ENCODE data around the gene SECISBP2L.

SECISBP2L gene

DNA sequence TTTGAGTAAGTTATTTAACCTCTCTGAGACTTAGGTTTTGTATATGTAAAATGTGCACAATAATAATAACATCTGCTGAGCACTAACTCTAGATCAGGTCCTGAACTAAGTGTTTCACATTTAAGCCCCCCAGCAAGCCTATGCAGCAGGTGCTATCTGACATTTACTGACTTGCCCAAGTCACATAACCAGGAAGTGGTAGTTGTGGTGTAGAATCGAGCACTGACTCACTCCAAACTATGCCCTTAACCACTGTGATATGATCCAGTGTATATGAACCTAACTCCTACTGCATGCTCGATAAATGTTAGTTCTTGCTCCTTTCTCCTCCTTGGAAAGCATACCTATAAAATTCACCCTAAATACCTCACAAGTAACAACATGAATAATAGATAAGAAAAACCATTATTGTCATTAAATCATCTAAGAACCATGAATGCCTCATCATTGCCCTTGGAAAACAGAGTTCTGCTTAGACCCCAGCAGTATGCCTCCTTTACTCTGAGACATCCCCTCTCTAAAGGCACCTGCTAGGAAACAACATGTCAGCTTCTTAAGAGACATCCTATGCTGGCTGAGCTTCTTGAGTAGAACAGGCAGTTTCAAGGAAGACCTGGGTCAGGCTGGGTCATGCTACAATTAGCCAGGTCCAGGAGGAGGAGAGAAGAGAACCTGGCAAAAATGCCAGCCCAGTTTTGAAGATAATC is 79.5 kb downstream of the SECISBP2L start:
- no peak for DNase-seq (ENCODE audit: low spot score)

DNA sequence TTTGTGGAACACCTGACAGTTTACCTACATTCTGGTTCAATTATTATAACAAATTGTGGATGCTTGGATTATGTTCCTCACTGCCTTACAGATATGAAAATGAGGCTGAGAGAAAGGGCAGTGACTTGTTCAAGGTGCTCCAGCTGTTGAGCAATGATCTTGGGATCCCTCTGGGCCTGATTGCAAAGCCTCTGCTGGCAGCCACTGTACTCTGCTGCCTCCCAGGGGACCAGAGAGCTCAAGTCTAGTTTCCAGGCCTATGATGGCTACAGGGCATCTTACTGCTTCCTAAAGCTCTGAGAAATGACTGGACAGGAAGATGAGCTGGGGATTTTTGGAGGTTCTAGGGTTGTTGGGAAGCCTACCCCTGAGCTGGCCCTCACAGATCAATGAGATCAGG is 80.3 kb downstream of the SECISBP2L start:
- peak; percentile 13 for DNase-seq (ENCODE audit: low spot score)

DNA sequence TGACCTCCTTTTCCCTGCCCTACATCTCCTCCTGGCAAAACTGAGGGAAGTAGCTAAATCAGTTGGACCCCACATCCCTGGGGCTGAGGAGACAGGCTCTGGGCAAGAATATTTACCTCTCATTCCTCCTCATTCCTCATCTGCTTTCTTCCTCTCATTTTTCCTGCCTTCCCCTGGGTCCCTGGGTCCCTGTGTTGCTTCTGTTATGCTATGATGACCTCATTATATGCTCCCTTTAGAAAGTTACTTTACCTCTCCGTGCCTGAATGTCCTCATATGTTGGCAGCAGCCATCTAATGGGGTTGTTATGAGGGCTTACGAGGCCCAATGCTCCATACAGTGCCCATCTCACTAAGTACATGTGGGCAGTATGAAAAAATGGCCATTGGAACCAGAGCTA is 81.3 kb downstream of the SECISBP2L start:
- DNase-seq (ENCODE audit: low spot score) = no peak

DNA sequence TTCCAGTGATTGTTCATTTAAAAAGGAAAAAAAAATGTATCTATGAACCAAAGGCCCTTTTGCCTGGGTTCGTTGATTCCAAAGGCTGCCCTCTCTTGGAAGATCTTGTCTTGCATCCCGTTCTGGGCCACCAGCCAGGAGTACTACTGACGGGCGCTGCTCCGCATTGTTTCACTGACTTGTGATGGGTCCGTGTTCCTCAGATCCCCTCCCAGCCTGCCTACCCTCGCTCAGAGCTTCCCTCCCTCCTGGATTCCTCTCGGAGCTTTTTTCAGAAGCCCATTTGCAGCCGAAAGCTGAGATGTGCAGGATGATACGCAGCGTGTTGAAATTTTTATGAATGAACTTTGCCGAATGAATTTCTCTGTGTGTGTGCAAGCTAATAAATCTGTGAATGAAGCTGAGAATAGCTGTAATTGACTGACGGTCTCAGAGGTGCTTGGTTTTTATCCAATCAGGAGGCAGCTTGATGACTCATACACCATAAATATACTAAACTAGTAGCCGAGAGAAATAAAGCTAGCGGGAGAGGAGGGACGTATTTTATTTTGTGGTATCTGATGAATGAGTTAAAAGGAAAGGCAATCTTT is 82.6 kb downstream of the SECISBP2L start, which contains the start of gene SHC4:
Gene SHC4, minus strand, starts transcription at position 396 of the 590 bp plus-strand sequence. CDS start 904 bp downstream, outside the sequence.
- DNase-seq (ENCODE audit: low spot score) = peak; percentile 84

DNA sequence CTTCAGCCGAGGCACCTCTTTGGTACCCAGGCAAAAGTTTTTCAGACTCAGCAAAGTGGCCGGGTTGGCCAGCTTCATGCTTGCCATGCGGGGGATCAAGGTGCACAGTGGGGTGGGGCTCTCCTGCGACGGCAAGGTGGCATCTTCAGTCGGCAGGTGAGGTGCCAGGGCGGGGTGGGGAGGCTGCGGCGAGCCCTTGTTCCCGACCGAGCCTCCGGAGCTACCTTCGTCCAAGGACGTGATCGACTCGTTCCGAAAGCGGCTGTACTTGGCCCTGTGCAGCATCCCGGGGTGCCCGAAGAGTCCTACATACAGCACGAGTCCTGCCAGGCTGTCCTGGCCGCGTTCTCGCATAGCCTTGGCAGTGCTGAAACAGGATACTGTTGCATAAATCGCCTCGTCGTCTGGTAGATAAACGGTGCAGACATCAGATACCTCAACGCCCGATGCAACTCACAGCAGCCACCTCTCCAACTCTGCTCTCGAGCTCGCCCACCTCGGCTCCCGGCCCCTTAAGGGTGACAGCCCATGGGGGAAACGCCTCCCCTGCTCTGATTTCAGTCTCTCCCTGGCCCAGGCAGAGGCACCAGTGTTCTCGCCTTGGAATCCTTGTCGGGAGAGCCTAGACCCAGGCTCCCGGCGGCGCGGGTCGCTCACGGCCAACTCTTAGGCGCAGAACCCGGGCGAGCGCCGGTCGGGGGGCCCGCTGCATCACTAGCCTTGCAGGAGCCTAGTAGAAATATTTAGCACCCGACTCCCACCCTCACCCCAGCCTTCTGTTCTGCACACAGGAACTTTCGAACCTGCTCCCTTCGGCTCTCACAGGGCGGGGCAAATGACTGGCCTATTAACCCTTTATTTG is 83.4 kb downstream of the SECISBP2L start:
- DNase-seq (ENCODE audit: low spot score) = peak; percentile 22

DNA sequence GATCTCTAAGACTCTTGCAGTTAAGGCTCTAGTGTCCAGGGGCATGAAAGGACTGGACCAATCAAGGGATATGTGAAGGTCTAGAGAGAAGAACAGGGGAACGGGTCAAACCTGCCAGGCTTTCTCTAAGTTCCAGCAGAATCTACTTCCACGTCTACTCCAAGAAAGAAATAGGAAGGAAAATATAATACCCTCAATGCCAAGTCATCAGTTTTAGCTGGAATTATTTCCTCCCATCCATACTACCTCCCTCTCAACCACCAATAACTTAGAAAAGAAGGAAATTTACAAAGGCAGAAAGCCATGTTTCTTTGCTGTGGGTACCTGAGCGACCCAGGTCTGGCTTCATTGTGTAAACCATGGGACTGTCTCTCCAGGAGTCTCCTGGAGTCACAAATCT is 90.3 kb downstream of the SECISBP2L start:
- DNase-seq (ENCODE audit: low spot score) = no peak

DNA sequence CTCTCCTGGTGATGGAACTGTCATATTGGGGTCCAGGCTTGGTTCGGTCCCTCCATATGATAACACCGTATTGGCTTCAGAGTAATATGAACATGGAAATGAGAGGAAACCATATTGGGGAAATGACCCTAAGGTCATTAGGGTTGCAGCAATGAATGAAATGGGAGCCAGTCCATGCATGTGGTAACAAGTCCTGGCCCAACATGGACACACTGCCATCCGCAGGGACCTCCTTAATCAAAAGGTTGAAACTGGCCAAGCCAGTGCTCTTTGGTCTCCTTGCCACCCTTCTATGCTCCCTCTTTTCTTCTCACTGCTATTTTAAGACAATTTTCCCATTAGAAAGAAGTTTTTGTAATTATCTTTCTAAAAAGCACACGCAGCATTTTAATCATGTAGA is 90.9 kb downstream of the SECISBP2L start:
- no peak for DNase-seq (ENCODE audit: low spot score)

DNA sequence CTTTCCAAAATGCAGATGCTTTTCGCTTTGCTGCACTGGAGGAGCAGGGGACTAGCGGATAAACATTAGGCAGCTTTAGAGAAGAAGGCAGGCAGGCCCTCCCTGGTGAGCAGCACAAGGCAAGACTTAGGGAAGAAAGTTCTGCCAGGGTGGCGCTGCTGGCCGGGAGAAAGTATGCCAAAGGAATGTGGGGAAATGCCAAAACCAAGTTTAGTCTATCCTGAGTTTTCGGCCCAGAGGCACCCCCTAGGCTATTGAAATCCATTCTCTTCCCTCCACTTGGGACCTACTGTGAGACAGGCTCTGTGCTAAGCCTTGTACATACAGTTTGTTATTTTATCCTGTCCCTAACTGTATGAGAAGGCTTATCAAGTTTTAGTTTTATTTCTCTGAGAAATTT is 91.7 kb downstream of the SECISBP2L start:
- no peak for DNase-seq (ENCODE audit: low spot score)

DNA sequence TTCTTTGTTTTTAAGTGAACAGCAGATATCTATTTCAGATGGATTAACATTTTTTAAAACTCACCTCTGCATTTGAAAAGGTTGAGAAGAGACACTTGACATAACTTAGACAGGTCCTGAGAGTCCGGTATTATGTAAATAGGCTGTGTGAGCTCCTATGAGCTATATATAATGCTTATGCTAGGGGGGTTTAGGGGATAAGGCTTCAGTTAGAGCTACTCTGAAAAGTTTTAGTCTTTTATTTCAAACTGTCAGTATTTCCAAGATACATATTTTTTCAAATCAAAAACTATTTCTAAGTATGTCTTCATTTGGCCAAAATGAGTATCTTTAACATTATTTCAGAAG is 99.4 kb downstream of the SECISBP2L start:
- DNase-seq (ENCODE audit: low spot score) = no peak

DNA sequence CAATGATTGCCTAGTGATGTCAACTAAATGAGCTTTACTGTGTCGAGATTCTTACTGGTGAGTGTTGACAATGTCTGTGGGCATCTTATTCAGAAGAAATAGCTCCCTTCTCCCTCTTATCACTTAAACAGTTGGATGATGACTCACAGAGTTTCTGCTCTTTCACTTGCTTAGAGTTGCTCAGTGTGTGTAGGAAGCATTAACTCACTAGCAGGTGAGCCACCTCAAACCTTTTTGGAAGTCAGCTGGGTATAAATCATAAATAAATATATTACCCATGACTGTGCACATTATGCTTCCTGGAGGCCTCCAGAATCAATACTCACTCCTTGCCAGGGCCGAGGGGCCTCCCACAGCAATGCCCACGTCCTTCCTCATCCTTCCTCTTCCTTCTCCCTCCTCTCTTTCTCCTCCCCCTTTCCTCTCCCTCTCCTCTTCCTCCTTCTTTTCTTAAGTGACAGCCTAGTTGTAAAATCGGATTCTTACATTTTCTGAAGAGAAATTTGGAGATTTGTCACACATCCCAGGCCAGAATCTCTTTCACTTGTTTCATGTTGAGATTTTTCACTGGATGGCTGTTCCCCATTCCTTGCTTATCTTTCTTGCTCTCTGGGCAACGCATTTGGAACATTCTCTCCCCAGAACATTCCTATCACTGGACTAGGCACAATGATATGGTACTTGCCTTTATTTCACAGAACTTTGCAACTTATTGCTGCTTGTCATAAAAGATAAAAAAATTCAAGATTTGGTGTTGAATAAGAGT is 100.0 kb downstream of the SECISBP2L start:
- no peak for DNase-seq (ENCODE audit: low spot score)

DNA sequence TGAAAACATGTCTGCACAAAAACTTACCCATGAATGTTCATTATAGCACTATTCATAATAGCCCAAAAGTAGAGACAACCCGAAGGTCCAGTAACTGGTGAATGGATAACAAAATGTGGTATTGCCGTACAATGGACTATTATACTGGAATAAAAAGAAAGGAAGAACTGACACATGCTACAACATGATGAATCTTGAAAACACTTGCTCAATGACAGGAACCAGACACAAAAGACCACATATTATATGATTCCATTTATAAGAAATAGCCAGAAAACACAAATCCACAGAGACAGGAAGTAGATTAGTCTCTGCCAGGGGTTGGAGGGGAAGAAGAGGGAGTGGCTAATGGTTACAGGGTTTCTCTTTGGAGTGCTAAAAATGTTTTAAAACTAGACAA is 100.9 kb downstream of the SECISBP2L start:
- no peak for DNase-seq (ENCODE audit: low spot score)

DNA sequence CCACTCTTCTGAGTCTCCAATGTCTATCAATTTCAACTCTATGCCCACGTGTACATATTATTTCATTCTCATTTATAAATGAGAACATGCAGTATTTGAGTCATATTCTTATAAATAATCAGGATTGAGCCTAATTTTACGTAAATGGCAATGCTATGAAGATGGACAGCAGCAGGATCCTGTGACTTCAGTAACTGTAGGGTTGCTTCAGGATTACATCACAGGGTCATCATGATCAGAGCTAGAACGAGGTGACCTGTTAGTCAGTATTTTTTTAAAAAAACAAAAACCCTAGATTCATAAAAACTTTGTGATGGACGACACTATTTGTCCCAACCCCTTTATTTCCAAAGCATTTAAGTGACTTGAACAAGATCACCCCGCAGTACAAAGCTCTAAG is 104.3 kb downstream of the SECISBP2L start:
- no peak for DNase-seq (ENCODE audit: low spot score)

DNA sequence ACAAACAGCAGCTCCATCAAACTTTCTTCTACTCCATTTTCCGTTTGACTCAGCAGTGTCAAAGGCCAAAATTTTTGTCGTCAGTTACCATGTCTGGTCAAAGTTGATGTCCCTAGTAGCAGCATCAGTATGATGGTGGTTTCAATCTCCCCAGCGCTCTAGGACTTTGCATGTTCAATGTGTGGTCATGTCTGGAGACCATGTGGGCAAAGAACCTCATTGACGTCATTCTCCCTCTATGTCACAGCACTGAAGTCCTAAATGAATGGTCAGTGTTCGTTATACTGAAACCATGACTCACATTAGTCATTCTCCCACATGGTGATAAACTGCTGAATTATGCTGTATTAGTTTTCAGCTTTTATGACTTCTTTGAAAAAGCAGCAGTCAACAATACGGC is 105.7 kb downstream of the SECISBP2L start:
- no peak for DNase-seq (ENCODE audit: low spot score)

DNA sequence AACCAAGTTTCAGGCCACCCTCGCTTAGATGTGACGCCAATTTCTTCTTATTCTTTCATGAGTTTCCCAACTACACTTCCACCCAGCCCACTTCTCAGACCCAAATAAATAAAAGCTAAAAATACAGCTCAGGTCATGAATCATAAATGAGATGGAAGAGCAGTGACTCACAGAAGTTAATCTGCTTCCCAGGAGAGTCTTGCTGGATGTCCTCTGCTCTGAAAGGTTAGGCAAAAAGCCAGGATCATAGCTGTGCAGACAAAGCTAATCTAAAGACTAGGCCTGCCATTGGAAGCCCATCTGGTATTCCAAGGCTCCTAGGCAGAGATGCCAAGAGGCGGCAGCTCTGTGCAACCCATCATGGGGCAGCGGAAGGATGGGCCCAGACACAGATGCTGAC is 106.6 kb downstream of the SECISBP2L start:
- no peak for DNase-seq (ENCODE audit: low spot score)

Data from globus pallidus (tissue), 1 donor.